Tibial nerve (tissue), 3 donors: Measurements from ENCODE around the gene FAM236C.
"Not testable (repeated sequence)": the region's sequence is repeated elsewhere in the genome, so short reads cannot be mapped to it uniquely, and the experiment has no call there.

ENCODE experiments used
- POLR2A ChIP-seq, 2 donors: fragments of 450-650 bp; IDR thresholded peaks; one replicate each; pipeline ENCODE4 v1.6.1; 2017; ENCODE audit warnings: antibody characterized with exemption in 2 of 2, mild to moderate bottlenecking in 2 of 2, moderate library complexity in 2 of 2
- TF ChIP-seq, protein P1 (sequence below), 5 experiments: fragments of 200-600 bp in 3 of 5; fragments of 450-650 bp in 2 of 5; sonication (generic) in 3 of 5; IDR thresholded peaks; one replicate each; pipeline ENCODE4 v1.5.1; 2016 to 2019; ENCODE audit warnings: antibody characterized with exemption in 5 of 5, mild to moderate bottlenecking in 3 of 5, moderate library complexity in 2 of 5

GRCh38 chrX:72916096-72916495, 3.7 kb downstream of the FAM236C start:
- TF ChIP-seq, protein P1, sequence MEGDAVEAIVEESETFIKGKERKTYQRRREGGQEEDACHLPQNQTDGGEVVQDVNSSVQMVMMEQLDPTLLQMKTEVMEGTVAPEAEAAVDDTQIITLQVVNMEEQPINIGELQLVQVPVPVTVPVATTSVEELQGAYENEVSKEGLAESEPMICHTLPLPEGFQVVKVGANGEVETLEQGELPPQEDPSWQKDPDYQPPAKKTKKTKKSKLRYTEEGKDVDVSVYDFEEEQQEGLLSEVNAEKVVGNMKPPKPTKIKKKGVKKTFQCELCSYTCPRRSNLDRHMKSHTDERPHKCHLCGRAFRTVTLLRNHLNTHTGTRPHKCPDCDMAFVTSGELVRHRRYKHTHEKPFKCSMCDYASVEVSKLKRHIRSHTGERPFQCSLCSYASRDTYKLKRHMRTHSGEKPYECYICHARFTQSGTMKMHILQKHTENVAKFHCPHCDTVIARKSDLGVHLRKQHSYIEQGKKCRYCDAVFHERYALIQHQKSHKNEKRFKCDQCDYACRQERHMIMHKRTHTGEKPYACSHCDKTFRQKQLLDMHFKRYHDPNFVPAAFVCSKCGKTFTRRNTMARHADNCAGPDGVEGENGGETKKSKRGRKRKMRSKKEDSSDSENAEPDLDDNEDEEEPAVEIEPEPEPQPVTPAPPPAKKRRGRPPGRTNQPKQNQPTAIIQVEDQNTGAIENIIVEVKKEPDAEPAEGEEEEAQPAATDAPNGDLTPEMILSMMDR (IDR thresholded peaks at IDR 0.05): not testable (repeated sequence)
- not testable (repeated sequence) for TF ChIP-seq POLR2A (IDR thresholded peaks at IDR 0.05)
